Right lung (tissue), 5 donors: Measurements from ENCODE around the gene NHLRC3. TPM values are rescaled to one million over a fixed set of nuclear protein-coding genes. Genes with fewer than 3 reads are reported as not detected.
"Not testable (repeated sequence)": the region's sequence is repeated elsewhere in the genome, so short reads cannot be mapped to it uniquely, and the experiment has no call there.

Experiments
- DNase-seq, 2 donors: peaks; one replicate each; pipeline ENCODE4 v3.0.0-alpha.2; 2013
- polyA plus RNA-seq, 5 donors: library from polyadenylated mRNA; unstranded; fragments of 120-200 nt; gene quantifications; one replicate each; pipeline versions ENCODE4 v1.2.1 to v1.2.3, GENCODE V29; 2013; ENCODE audit warnings: inconsistent platforms in 1 of 5, low replicate concordance in 1 of 5; ENCODE audit not compliant: insufficient read length in 5 of 5, insufficient read depth in 1 of 5

NHLRC3 gene
- polyA plus RNA-seq, 5 donors = 44.6 to 84.9 (median 67.5) TPM

GRCh38 chr13:39039041-39039440 lies 785 bp downstream of the NHLRC3 start:
- no peak for DNase-seq

- DNase-seq = no peak
Observed at GRCh38 chr13:39040206-39040605, 1.9 kb downstream of the NHLRC3 start.

- no peak for DNase-seq
Observed at GRCh38 chr13:39044536-39044935, 6.3 kb downstream of the NHLRC3 start.

GRCh38 chr13:39047560-39047959 lies 9.3 kb downstream of the NHLRC3 start:
- no peak for DNase-seq

- no peak for DNase-seq
Observed at GRCh38 chr13:39048806-39049205, 10.6 kb downstream of the NHLRC3 start.

GRCh38 chr13:39049274-39049673 lies 11.0 kb downstream of the NHLRC3 start:
- DNase-seq = no peak

- peak in 1 of 2 donors; percentile 35 for DNase-seq
Observed at GRCh38 chr13:39051157-39051556, 12.9 kb downstream of the NHLRC3 start.

GRCh38 chr13:39052944-39053343 lies 14.7 kb downstream of the NHLRC3 start:
- no peak for DNase-seq

GRCh38 chr13:39054112-39054511 lies 15.9 kb downstream of the NHLRC3 start:
- no peak for DNase-seq

- no peak for DNase-seq
Observed at GRCh38 chr13:39056018-39056417, 17.8 kb downstream of the NHLRC3 start.

GRCh38 chr13:39058040-39058439 lies 19.8 kb downstream of the NHLRC3 start:
- no peak for DNase-seq

GRCh38 chr13:39062004-39062403 lies 23.7 kb downstream of the NHLRC3 start:
- DNase-seq = no peak

GRCh38 chr13:39072842-39073241 lies 34.6 kb downstream of the NHLRC3 start:
- DNase-seq = no peak

GRCh38 chr13:39073983-39074382 lies 35.7 kb downstream of the NHLRC3 start:
- no peak for DNase-seq

- not testable (repeated sequence) for DNase-seq
Observed at GRCh38 chr13:39086251-39086945, 48.1 kb downstream of the NHLRC3 start.

- no peak for DNase-seq
Observed at GRCh38 chr13:39091586-39091985, 53.3 kb downstream of the NHLRC3 start.

- DNase-seq = no peak
Observed at GRCh38 chr13:39095500-39095899, 57.2 kb downstream of the NHLRC3 start.

- DNase-seq = no peak
Observed at GRCh38 chr13:39099231-39099630, 61.0 kb downstream of the NHLRC3 start.

Other genes with a start within 250 kb of the NHLRC3 start
- gene STOML3, start 47.6 kb upstream of the NHLRC3 start, polyA plus RNA-seq = 1 to 10 TPM in 4 of 5 donors, under 1 TPM in 1; 0.35 to 3.3 (median 2.1) TPM
- gene PROSER1, start 367 bp upstream of the NHLRC3 start, polyA plus RNA-seq = 10 to 100 TPM; 33.7 to 45.3 (median 43.0) TPM